ENCODE measurements around the gene NME5. TPM values are rescaled to one million over a fixed set of nuclear protein-coding genes. Genes with fewer than 3 reads are reported as not detected.

Gene NME5
- total and polyA plus RNA-seq, 2 of the 13 experiments (the other 11 are each of a cell fraction or from before 2014, with no cell fraction given): 0.18 TPM; not detected in 1

DNA sequence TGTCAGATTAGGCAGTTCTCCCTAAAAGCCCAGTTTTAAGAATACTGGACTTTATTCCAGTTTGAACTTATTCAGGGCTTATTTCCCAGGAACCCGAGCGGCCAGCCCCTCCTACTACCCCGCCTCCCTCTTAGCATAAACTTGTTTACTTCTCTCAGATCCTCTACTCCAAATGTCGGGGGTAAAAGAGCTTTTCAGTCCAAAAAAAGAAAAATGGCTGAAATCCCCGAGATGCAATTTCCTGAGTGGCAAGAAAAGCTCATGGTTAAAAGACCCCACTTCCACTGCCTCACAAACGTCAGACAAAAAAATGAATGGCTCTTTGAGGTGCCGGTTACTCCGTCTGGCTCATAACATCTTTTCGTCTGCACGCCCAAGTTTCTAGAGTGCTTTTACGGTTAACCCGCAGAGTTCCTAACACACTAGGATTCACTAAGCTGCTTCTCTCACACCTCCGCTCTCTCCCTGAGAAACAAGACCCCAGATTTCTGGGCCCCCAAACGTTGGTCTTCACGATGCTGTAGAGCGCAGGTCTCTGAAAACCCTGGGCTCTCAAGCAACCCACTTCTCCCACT is 38.8 kb upstream of the NME5 start (continued):
- no peak for TF ChIP-seq NFE2L1 (CRISPR knock-in tag; IDR thresholded peaks at IDR 0.05; ENCODE audit: borderline replicate concordance)
- TF ChIP-seq, protein P1, sequence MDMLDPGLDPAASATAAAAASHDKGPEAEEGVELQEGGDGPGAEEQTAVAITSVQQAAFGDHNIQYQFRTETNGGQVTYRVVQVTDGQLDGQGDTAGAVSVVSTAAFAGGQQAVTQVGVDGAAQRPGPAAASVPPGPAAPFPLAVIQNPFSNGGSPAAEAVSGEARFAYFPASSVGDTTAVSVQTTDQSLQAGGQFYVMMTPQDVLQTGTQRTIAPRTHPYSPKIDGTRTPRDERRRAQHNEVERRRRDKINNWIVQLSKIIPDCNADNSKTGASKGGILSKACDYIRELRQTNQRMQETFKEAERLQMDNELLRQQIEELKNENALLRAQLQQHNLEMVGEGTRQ (IDR thresholded peaks at IDR 0.05; ENCODE audit: low read depth, low read length): no peak
- TF ChIP-seq, protein P1 (CRISPR knock-in tag; IDR thresholded peaks at IDR 0.05; ENCODE audit: borderline replicate concordance): no peak
- TF ChIP-seq CHD2 (IDR thresholded peaks at IDR 0.05; ENCODE audit: low read depth, low read length): no peak
- no peak for TF ChIP-seq TMF1 (CRISPR knock-in tag; IDR thresholded peaks at IDR 0.05; ENCODE audit: low read depth)
- TF ChIP-seq GABPA (IDR thresholded peaks at IDR 0.05; ENCODE audit: low read depth, low read length): no peak
- no peak for TF ChIP-seq GABPA (CRISPR knock-in tag; IDR thresholded peaks at IDR 0.05; ENCODE audit: low read depth)
- 0 out of 2 replicates have a peak, but pooled peaks have one; percentile 54 for TF ChIP-seq ZNF790 (CRISPR knock-in tag; IDR thresholded peaks at IDR 0.05; ENCODE audit: borderline replicate concordance)
- peak; percentile 62; the same call in 1 of the 2 replicates for TF ChIP-seq ZNF230 (CRISPR knock-in tag; IDR thresholded peaks at IDR 0.05)
- TF ChIP-seq, protein P2, sequence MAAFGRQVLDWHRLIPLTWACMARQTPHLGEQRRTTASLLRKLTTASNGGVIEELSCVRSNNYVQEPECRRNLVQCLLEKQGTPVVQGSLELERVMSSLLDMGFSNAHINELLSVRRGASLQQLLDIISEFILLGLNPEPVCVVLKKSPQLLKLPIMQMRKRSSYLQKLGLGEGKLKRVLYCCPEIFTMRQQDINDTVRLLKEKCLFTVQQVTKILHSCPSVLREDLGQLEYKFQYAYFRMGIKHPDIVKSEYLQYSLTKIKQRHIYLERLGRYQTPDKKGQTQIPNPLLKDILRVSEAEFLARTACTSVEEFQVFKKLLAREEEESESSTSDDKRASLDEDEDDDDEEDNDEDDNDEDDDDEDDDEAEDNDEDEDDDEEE (CRISPR knock-in tag; IDR thresholded peaks at IDR 0.05): no peak
- no peak for TF ChIP-seq MTF1 (CRISPR knock-in tag; IDR thresholded peaks at IDR 0.05)
- no peak for TF ChIP-seq ATRX (CRISPR knock-in tag; IDR thresholded peaks at IDR 0.05; ENCODE audit: borderline replicate concordance)
- TF ChIP-seq IKZF4 (CRISPR knock-in tag; IDR thresholded peaks at IDR 0.05; ENCODE audit: borderline replicate concordance, low read depth, not compliant biosample characterization): no peak
- TF ChIP-seq ZNF607 (CRISPR knock-in tag; IDR thresholded peaks at IDR 0.05; ENCODE audit: borderline replicate concordance): no peak
- no peak for TF ChIP-seq TCF7L2 (IDR thresholded peaks at IDR 0.05; ENCODE audit: low read depth, low read length)
- TF ChIP-seq ZMYM2 (CRISPR knock-in tag; IDR thresholded peaks at IDR 0.05): no peak
- TF ChIP-seq MYNN (CRISPR knock-in tag; IDR thresholded peaks at IDR 0.05; ENCODE audit: low read depth): peak; percentile 24; the same call in 1 of the 2 replicates
- TF ChIP-seq, protein P3, sequence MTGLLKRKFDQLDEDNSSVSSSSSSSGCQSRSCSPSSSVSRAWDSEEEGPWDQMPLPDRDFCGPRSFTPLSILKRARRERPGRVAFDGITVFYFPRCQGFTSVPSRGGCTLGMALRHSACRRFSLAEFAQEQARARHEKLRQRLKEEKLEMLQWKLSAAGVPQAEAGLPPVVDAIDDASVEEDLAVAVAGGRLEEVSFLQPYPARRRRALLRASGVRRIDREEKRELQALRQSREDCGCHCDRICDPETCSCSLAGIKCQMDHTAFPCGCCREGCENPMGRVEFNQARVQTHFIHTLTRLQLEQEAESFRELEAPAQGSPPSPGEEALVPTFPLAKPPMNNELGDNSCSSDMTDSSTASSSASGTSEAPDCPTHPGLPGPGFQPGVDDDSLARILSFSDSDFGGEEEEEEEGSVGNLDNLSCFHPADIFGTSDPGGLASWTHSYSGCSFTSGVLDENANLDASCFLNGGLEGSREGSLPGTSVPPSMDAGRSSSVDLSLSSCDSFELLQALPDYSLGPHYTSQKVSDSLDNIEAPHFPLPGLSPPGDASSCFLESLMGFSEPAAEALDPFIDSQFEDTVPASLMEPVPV (CRISPR knock-in tag; IDR thresholded peaks at IDR 0.05): no peak
- TF ChIP-seq ZNF577 (CRISPR knock-in tag; IDR thresholded peaks at IDR 0.05; ENCODE audit: borderline replicate concordance, low read depth): no peak
- TF ChIP-seq, protein P4, sequence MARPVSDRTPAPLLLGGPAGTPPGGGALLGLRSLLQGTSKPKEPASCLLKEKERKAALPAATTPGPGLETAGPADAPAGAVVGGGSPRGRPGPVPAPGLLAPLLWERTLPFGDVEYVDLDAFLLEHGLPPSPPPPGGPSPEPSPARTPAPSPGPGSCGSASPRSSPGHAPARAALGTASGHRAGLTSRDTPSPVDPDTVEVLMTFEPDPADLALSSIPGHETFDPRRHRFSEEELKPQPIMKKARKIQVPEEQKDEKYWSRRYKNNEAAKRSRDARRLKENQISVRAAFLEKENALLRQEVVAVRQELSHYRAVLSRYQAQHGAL (CRISPR knock-in tag; IDR thresholded peaks at IDR 0.05; ENCODE audit: not compliant biosample characterization): no peak
- no peak for TF ChIP-seq PHF8 (CRISPR knock-in tag; IDR thresholded peaks at IDR 0.05)
- TF ChIP-seq ZNF510 (CRISPR knock-in tag; IDR thresholded peaks at IDR 0.05; ENCODE audit: low read depth): peak; percentile 40; the same call in 1 of the 2 replicates
- no peak for TF ChIP-seq RNF2 (conservative IDR thresholded peaks at IDR 0.05; ENCODE audit: low read depth)
- no peak for TF ChIP-seq ZNF660 (CRISPR knock-in tag; IDR thresholded peaks at IDR 0.05; ENCODE audit: borderline replicate concordance, low read depth)
- no peak for TF ChIP-seq ZNF296 (CRISPR knock-in tag; conservative IDR thresholded peaks at IDR 0.05)
- TF ChIP-seq ZBTB3 (CRISPR knock-in tag; IDR thresholded peaks at IDR 0.05; ENCODE audit: borderline replicate concordance, low read depth): no peak
